Measurements from ENCODE around the gene WWOX. TPM values are rescaled to one million over a fixed set of nuclear protein-coding genes. Genes with fewer than 3 reads are reported as not detected.

Gene WWOX
- total RNA-seq, 6 donors from 2014 or later = 18.7 to 167 (median 31.0) TPM

DNA sequence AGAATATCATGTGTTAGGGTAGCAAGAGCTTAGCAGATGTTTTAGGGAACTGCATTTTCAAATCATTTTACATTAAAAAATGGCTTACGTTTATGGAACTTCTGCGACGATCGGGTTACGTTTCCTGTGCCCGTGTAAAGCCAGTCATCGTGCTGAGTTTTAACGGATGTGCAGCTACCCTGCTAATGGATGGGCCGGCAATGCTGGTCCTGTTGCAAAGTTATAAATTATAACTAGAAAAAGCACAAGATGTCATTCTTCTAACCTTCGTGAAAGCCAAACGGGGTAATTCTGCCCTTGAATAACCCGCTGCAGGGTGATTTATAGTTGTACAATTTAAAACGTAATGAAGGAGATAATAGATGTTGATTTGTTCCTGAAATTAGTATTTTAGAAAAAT is 339.2 kb downstream of the WWOX start:
- 85 to 87% methylated on average over 13 of the region's 13 CpGs for whole genome bisulfite sequencing, 2 donors
- H3K9me3 ChIP-seq = no peaks in the 10 kb centered on the region

GRCh38 chr16:78439646-78440045 is 340.2 kb downstream of the WWOX start:
- no peak for DNase-seq
- no peaks in the 10 kb centered on the region for H3K27me3 ChIP-seq
- no peaks in the 10 kb centered on the region for H3K36me3 ChIP-seq
- no peak overlapping the region for H3K4me3 ChIP-seq
- WGBS, 2 donors = 92 to 98% methylated on average over 2 of the region's 2 CpGs
- ATAC-seq (ENCODE audit: low FRiP score in 2 of 2) = no peak
- TF ChIP-seq CTCF (IDR thresholded peaks at IDR 0.05) = no peak
- no peak for TF ChIP-seq POLR2A (IDR thresholded peaks at IDR 0.05)
- no peak for TF ChIP-seq POLR2AphosphoS5 (IDR thresholded peaks at IDR 0.05)
- no peak for TF ChIP-seq EP300 (IDR thresholded peaks at IDR 0.05)
- no peaks in the 10 kb centered on the region for H3K9me3 ChIP-seq
- no peak overlapping the region for H3K27ac ChIP-seq
- peaks cover 0 to 3% (median 0%) of the 10 kb centered on the region in 4 donors for H3K4me1 ChIP-seq

More for the DNA sequence above, 339.2 kb downstream of the WWOX start:
- no peaks in the 10 kb centered on the region for H3K27me3 ChIP-seq
- ATAC-seq (ENCODE audit: low FRiP score in 2 of 2) (no peak), DNase-seq (no peak)
- no peak overlapping the region for H3K4me3 ChIP-seq
- TF ChIP-seq POLR2A (IDR thresholded peaks at IDR 0.05) (no peak), EP300 (IDR thresholded peaks at IDR 0.05) (no peak), CTCF (IDR thresholded peaks at IDR 0.05) (no peak), POLR2AphosphoS5 (IDR thresholded peaks at IDR 0.05) (no peak)
- H3K27ac ChIP-seq = no peak overlapping the region
- H3K36me3 ChIP-seq = no peaks in the 10 kb centered on the region
- H3K4me1 ChIP-seq = peaks cover 0 to 3% (median 0%) of the 10 kb centered on the region in 4 donors

DNA sequence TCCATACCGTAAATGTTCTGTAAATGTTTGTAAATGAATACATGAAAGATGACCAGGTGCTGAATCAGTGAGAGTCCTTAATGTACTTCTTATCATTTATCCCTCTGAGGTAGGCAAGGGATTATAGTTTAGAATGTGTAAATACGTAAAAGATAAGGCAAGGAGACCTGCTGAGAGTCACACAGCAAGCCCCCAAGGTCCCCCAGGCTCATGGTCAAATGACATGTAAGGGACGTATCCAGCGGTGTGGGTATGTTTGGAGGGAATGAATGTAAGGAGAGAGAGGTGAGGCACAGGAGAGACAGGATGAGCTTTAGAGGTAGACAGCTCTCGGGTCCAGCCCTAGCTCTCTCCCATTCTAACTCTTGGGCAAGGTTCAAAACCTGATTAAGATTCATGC is 341.8 kb downstream of the WWOX start:
- no peaks in the 10 kb centered on the region for H3K27me3 ChIP-seq
- no peak overlapping the region for H3K4me3 ChIP-seq
- TF ChIP-seq CTCF (IDR thresholded peaks at IDR 0.05) (no peak), POLR2A (IDR thresholded peaks at IDR 0.05) (no peak), POLR2AphosphoS5 (IDR thresholded peaks at IDR 0.05) (no peak), EP300 (IDR thresholded peaks at IDR 0.05) (no peak)
- 95 to 97% methylated on average over 5 of the region's 5 CpGs for WGBS, 2 donors
- DNase-seq = no peak
- no peaks in the 10 kb centered on the region for H3K36me3 ChIP-seq
- ATAC-seq (ENCODE audit: low FRiP score in 2 of 2) = no peak
- no peaks in the 10 kb centered on the region for H3K9me3 ChIP-seq
- H3K4me1 ChIP-seq = peaks cover 0 to 3% (median 0%) of the 10 kb centered on the region in 4 donors
- no peak overlapping the region for H3K27ac ChIP-seq

GRCh38 chr16:78443542-78444364 is 344.3 kb downstream of the WWOX start:
- H3K27ac ChIP-seq = peak overlapping the region in 1 of 4 donors; percentile 2
- DNase-seq (no peak), ATAC-seq (ENCODE audit: low FRiP score in 2 of 2) (peak in 1 of 2 donors; percentile 35)
- no peaks in the 10 kb centered on the region for H3K36me3 ChIP-seq
- no peak overlapping the region for H3K4me3 ChIP-seq
- WGBS, 2 donors = 55 to 64% methylated on average over 13 of the region's 13 CpGs
- H3K4me1 ChIP-seq = no peaks in the 10 kb centered on the region
- H3K9me3 ChIP-seq = no peaks in the 10 kb centered on the region
- TF ChIP-seq CTCF (IDR thresholded peaks at IDR 0.05) = no peak
- TF ChIP-seq POLR2AphosphoS5 (IDR thresholded peaks at IDR 0.05) = no peak
- TF ChIP-seq EP300 (IDR thresholded peaks at IDR 0.05) = no peak
- no peak for TF ChIP-seq POLR2A (IDR thresholded peaks at IDR 0.05)
- no peaks in the 10 kb centered on the region for H3K27me3 ChIP-seq

- 91 to 93% methylated on average over 5 of the region's 5 CpGs for WGBS, 2 donors
Measured at GRCh38 chr16:78445818-78446217, 346.4 kb downstream of the WWOX start.

More at GRCh38 chr16:78445818-78446217, 346.4 kb downstream of the WWOX start:
- ATAC-seq (ENCODE audit: low FRiP score in 2 of 2) (no peak), DNase-seq (no peak)
- Histone ChIP-seq H3K4me1 (no peaks in the 10 kb centered on the region), H3K4me3 (no peak overlapping the region), H3K36me3 (no peaks in the 10 kb centered on the region), H3K27me3 (no peaks in the 10 kb centered on the region), H3K9me3 (no peaks in the 10 kb centered on the region), H3K27ac (no peak overlapping the region)
- TF ChIP-seq POLR2A (IDR thresholded peaks at IDR 0.05) (no peak), EP300 (IDR thresholded peaks at IDR 0.05) (no peak), CTCF (IDR thresholded peaks at IDR 0.05) (no peak), POLR2AphosphoS5 (IDR thresholded peaks at IDR 0.05) (no peak)
